ENCODE results near the gene MGA.

- TF ChIP-seq EZH2 (IDR thresholded peaks at IDR 0.05; ENCODE audit: borderline replicate concordance, low read depth, low read length, severe bottlenecking) (no peak), MAX (IDR thresholded peaks at IDR 0.05; ENCODE audit: insufficient read depth, insufficient read length) (peak; percentile 53)
- TF ChIP-seq, protein P1, sequence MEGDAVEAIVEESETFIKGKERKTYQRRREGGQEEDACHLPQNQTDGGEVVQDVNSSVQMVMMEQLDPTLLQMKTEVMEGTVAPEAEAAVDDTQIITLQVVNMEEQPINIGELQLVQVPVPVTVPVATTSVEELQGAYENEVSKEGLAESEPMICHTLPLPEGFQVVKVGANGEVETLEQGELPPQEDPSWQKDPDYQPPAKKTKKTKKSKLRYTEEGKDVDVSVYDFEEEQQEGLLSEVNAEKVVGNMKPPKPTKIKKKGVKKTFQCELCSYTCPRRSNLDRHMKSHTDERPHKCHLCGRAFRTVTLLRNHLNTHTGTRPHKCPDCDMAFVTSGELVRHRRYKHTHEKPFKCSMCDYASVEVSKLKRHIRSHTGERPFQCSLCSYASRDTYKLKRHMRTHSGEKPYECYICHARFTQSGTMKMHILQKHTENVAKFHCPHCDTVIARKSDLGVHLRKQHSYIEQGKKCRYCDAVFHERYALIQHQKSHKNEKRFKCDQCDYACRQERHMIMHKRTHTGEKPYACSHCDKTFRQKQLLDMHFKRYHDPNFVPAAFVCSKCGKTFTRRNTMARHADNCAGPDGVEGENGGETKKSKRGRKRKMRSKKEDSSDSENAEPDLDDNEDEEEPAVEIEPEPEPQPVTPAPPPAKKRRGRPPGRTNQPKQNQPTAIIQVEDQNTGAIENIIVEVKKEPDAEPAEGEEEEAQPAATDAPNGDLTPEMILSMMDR (IDR thresholded peaks at IDR 0.05; ENCODE audit: extremely low read depth in 1 of 2, insufficient read depth in 1 of 2, low read depth in 1 of 2, low read length in 2 of 2) = peak; percentile 93 to 94
Measured at GRCh38 chr15:41774062-41774881, 114.1 kb downstream of the MGA start, which contains the start of gene MAPKBP1.

Measured in endothelial cell of umbilical vein (primary cell).